Epidermal melanocyte (primary cell): ENCODE measurements around the gene SNX5.

ENCODE experiments used
- DNase-seq: peaks from one replicate; pipeline ENCODE4 v3.0.0; 2011; ENCODE audit warnings: low spot score; ENCODE audit not compliant: insufficient read length

SNX5 gene

GRCh38 chr20:17940224-17940971 is 28.2 kb downstream of the SNX5 start:
- no peak for DNase-seq

GRCh38 chr20:17939622-17940223 is 28.9 kb downstream of the SNX5 start:
- DNase-seq, result no peak

- peak; percentile 53 for DNase-seq
Observed at GRCh38 chr20:17938871-17939619, 29.5 kb downstream of the SNX5 start.

GRCh38 chr20:17936761-17937732 is 31.5 kb downstream of the SNX5 start:
- DNase-seq, result peak; percentile 76

GRCh38 chr20:17936286-17936760 is 32.3 kb downstream of the SNX5 start:
- no peak for DNase-seq

- no peak for DNase-seq
Observed at GRCh38 chr20:17935761-17936160, 32.8 kb downstream of the SNX5 start.

GRCh38 chr20:17935186-17935585 is 33.4 kb downstream of the SNX5 start:
- DNase-seq, result no peak

GRCh38 chr20:17934141-17934862 is 34.3 kb downstream of the SNX5 start:
- DNase-seq, result no peak

- no peak for DNase-seq
Observed at GRCh38 chr20:17933711-17934110, 34.9 kb downstream of the SNX5 start.

- no peak for DNase-seq
Observed at GRCh38 chr20:17933121-17933520, 35.5 kb downstream of the SNX5 start.

GRCh38 chr20:17932396-17932795 is 36.2 kb downstream of the SNX5 start:
- DNase-seq, result no peak

GRCh38 chr20:17931513-17931912 is 37.1 kb downstream of the SNX5 start:
- no peak for DNase-seq

GRCh38 chr20:17928633-17929311 is 39.8 kb downstream of the SNX5 start:
- DNase-seq, result no peak

- DNase-seq, result no peak
Observed at GRCh38 chr20:17928211-17928611, 40.4 kb downstream of the SNX5 start.

- no peak for DNase-seq
Observed at GRCh38 chr20:17925940-17926300, 42.7 kb downstream of the SNX5 start.

GRCh38 chr20:17925141-17925939 is 43.3 kb downstream of the SNX5 start:
- DNase-seq, result no peak

- DNase-seq, result no peak
Observed at GRCh38 chr20:17921774-17922173, 46.8 kb downstream of the SNX5 start.

GRCh38 chr20:17919149-17919548 is 49.4 kb downstream of the SNX5 start:
- no peak for DNase-seq
